Measurements from ENCODE around the gene ADGRA3.

Gene ADGRA3

DNA sequence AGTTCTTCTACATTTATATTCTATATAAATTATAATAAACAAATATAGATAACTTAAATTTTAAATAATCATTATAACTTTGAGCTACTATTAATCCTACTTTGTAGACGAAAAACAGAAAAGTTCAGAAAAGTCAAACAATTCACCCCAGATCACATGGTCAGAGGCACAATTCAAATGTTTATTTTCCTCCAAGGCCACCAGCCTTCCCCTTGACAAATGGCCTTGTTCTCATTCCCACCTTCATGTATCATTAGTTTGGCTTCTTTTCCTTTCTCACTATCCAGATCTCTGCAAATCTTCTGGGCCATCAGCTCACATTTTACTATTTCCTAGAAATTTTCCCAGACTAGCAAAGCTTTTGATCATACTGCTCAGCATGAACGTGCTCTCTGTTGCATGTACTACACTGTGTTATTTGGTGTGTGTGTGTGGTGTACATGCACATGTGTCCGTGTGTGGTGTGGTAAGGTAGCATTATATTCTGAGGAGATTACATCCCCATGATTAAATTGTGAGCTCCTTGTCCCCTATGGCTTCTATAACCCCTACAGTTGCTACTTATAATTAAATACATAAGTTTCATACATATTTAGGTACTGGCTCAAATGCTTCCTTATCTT, 61.5 kb downstream of the ADGRA3 start:
- Histone ChIP-seq H3K4me1 (ENCODE audit: control insufficient read depth, insufficient read depth, low read length, poor library complexity, severe bottlenecking) (no peaks in the 10 kb centered on the region), H3K9me3 (ENCODE audit: control insufficient read depth, low read length) (no peaks in the 10 kb centered on the region), H3K36me3 (ENCODE audit: control insufficient read depth, insufficient read depth, low read length) (peaks cover 23% of the 10 kb centered on the region), H3K27ac (ENCODE audit: low read depth, low read length, severe bottlenecking) (no peak overlapping the region), H3K4me3 (ENCODE audit: extremely low read depth, insufficient read depth, low read length, poor library complexity, severe bottlenecking) (no peak overlapping the region)
- WGBS, 2 experiments (ENCODE audit: insufficient coverage in 2 of 2) = 100% methylated on average over 1 of the region's 3 CpGs; no CpG with 5 or more reads in 1 of the 2 experiments

DNA sequence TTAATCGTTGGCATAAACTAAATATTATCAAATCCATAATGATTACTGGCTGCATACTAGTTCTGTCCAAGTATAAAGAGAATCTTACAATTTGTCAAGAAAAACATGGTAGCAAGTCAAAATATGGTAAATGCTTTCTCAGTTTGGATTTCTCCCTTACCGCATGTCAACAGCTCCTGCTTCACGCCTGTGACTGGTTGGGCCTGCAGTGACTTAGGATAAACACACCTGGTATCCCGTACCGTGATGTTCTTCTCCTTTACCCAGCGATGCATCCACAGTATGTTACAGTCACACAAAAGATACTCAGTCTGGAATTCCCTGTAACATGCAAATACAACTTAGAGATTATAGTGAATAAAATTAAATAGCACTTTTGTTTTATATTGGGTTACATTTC, 71.1 kb downstream of the ADGRA3 start:
- Histone ChIP-seq H3K4me3 (ENCODE audit: extremely low read depth, insufficient read depth, low read length, poor library complexity, severe bottlenecking) (no peak overlapping the region), H3K36me3 (ENCODE audit: control insufficient read depth, insufficient read depth, low read length) (peaks cover 43% of the 10 kb centered on the region)
- WGBS, 2 experiments (ENCODE audit: insufficient coverage in 2 of 2) = 88 to 91% methylated on average over 4 of the region's 6 CpGs

DNA sequence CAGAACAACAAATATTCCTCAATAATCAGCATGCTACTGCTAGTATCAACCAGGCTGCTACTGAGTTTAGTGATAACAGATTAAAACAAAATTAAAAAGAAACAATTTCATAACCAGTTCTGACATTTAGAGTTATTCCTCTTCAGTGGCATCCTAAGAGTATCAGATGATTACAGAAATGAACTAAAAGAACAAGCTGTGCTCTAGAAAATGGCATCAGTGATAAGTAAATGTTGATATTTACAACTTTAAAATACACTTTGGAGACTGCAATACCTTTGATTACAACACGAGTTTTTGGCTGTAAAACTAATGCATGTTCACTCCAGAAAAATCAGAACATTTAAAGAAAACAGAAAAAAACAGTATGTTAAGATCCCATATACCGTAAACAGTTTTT, 72.9 kb downstream of the ADGRA3 start:
- H3K4me3 ChIP-seq (ENCODE audit: extremely low read depth, insufficient read depth, low read length, poor library complexity, severe bottlenecking) = no peak overlapping the region
- H3K27ac ChIP-seq (ENCODE audit: low read depth, low read length, severe bottlenecking) = no peak overlapping the region
- no CpG with 5 or more reads among the region's 2 CpGs for WGBS, 2 experiments (ENCODE audit: insufficient coverage in 2 of 2)
- peaks cover 34% of the 10 kb centered on the region for H3K36me3 ChIP-seq (ENCODE audit: control insufficient read depth, insufficient read depth, low read length)
- H3K4me1 ChIP-seq (ENCODE audit: control insufficient read depth, insufficient read depth, low read length, poor library complexity, severe bottlenecking) = no peaks in the 10 kb centered on the region
- no peaks in the 10 kb centered on the region for H3K9me3 ChIP-seq (ENCODE audit: control insufficient read depth, low read length)

More for the DNA sequence above, 71.1 kb downstream of the ADGRA3 start:
- Histone ChIP-seq H3K4me1 (ENCODE audit: control insufficient read depth, insufficient read depth, low read length, poor library complexity, severe bottlenecking) (no peaks in the 10 kb centered on the region), H3K27ac (ENCODE audit: low read depth, low read length, severe bottlenecking) (no peak overlapping the region), H3K9me3 (ENCODE audit: control insufficient read depth, low read length) (no peaks in the 10 kb centered on the region)

DNA sequence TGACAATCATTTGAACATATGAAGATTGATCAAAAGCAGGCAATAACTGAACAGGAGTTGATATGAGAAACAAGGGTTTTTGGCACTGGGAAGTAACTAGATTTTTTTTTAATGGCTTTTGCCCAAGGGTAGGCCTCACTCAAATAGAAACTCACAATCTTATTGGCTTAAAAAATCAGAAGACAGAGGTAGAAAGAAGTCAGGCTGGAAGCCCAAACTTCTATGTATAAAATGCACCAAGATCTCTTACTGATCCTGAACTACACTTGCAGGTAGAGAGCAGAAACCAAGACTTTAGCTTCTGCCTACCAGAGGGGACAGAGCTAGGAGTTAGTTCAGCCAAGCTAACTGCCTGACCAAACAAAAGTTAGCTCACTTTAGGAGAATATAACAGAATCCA, 74.9 kb downstream of the ADGRA3 start:
- Histone ChIP-seq H3K9me3 (ENCODE audit: control insufficient read depth, low read length) (no peaks in the 10 kb centered on the region), H3K27ac (ENCODE audit: low read depth, low read length, severe bottlenecking) (no peak overlapping the region), H3K4me1 (ENCODE audit: control insufficient read depth, insufficient read depth, low read length, poor library complexity, severe bottlenecking) (no peaks in the 10 kb centered on the region), H3K4me3 (ENCODE audit: extremely low read depth, insufficient read depth, low read length, poor library complexity, severe bottlenecking) (no peak overlapping the region), H3K36me3 (ENCODE audit: control insufficient read depth, insufficient read depth, low read length) (peaks cover 32% of the 10 kb centered on the region)

DNA sequence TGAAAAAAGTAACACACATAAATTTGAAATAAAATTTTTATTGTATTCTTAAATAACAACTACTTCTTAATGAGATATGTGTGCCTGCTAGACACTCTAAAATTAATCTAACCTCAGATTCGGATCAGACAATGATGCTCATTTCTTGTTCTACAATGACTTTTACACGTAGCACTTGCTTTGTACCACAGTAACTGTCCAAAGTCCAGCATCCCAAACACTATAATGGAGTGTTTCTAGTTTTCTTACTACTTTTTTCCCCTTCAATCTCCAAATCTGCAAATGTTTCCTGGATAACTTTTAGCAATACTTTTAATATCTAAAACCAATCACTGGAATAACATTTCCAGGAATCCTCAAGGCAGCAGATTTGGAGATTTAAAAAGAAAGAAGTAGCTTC, 75.9 kb downstream of the ADGRA3 start:
- WGBS, 2 experiments (ENCODE audit: insufficient coverage in 2 of 2) = 93 to 100% methylated on average over 2 of the region's 2 CpGs
- Histone ChIP-seq H3K9me3 (ENCODE audit: control insufficient read depth, low read length) (no peaks in the 10 kb centered on the region), H3K4me1 (ENCODE audit: control insufficient read depth, insufficient read depth, low read length, poor library complexity, severe bottlenecking) (no peaks in the 10 kb centered on the region), H3K27ac (ENCODE audit: low read depth, low read length, severe bottlenecking) (no peak overlapping the region), H3K4me3 (ENCODE audit: extremely low read depth, insufficient read depth, low read length, poor library complexity, severe bottlenecking) (no peak overlapping the region), H3K36me3 (ENCODE audit: control insufficient read depth, insufficient read depth, low read length) (peaks cover 31% of the 10 kb centered on the region)

DNA sequence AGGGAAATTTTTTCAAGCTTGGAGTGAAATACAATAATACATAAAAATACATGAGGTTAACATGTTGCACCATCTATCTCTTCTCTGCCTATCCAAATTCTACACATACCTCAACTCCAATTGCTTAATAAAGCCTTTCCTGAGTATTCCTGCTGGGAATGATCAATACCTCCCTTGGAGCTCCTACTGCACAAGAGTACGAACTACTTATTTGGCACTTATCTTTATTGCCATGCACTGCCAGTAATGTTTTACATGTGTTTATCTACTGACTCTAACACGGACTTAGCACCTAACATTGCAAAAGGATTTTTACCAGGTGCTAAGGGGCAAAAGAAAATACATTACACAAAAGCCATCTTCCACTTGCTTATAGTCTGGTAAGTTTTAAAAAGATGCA, 80.2 kb downstream of the ADGRA3 start:
- WGBS, 2 experiments (ENCODE audit: insufficient coverage in 2 of 2) = 70 to 86% methylated on average over 2 of the region's 2 CpGs
- H3K9me3 ChIP-seq (ENCODE audit: control insufficient read depth, low read length) = no peaks in the 10 kb centered on the region
- H3K4me3 ChIP-seq (ENCODE audit: extremely low read depth, insufficient read depth, low read length, poor library complexity, severe bottlenecking) = no peak overlapping the region
- no peak overlapping the region for H3K27ac ChIP-seq (ENCODE audit: low read depth, low read length, severe bottlenecking)
- H3K4me1 ChIP-seq (ENCODE audit: control insufficient read depth, insufficient read depth, low read length, poor library complexity, severe bottlenecking) = no peaks in the 10 kb centered on the region
- H3K36me3 ChIP-seq (ENCODE audit: control insufficient read depth, insufficient read depth, low read length) = peaks cover 15% of the 10 kb centered on the region

DNA sequence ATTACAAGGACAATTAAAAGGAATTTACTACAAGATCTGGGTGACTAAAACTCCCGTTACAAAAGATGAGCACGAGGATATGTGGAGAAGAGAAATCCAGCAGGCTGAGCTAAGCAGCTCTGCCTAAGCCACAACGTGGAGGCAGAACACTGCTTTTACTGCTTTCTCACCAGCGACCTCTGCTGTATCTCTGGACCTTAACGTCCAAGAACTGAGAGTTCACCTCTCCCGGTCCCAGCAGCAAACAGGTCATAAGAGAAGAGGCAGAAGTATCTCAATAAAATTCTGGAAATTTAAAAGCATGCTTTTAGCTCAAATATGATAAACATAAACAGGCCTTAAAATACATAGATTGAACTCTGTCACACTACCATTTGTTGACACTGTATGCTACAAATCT, 81.0 kb downstream of the ADGRA3 start:
- Histone ChIP-seq H3K9me3 (ENCODE audit: control insufficient read depth, low read length) (no peaks in the 10 kb centered on the region), H3K4me1 (ENCODE audit: control insufficient read depth, insufficient read depth, low read length, poor library complexity, severe bottlenecking) (no peaks in the 10 kb centered on the region), H3K4me3 (ENCODE audit: extremely low read depth, insufficient read depth, low read length, poor library complexity, severe bottlenecking) (no peak overlapping the region), H3K27ac (ENCODE audit: low read depth, low read length, severe bottlenecking) (no peak overlapping the region), H3K36me3 (ENCODE audit: control insufficient read depth, insufficient read depth, low read length) (peaks cover 20% of the 10 kb centered on the region)
- 0 to 25% methylated on average over 3 to 6 of the region's 6 CpGs for WGBS, 2 experiments (ENCODE audit: insufficient coverage in 2 of 2)

DNA sequence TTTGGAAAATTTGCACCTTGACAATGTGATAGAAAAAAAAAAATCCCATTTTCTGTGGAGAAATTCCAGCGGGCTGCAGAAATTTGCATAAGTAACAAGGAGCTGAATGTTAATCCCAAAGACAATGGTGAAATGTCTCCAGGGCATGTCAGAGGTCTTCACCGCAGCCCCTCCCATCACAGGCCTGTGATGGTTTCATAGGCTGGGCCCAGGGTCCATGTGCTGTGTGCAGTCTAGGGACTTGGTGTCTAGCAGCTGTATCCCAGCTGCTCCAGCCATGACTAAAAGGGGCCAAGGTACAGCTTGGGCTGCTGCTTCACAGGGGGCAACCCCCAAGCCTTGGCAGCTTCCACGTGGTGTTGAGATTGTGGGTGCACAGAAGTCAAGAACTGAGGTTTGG, 85.2 kb downstream of the ADGRA3 start:
- Histone ChIP-seq H3K27ac (ENCODE audit: low read depth, low read length, severe bottlenecking) (no peak overlapping the region), H3K36me3 (ENCODE audit: control insufficient read depth, insufficient read depth, low read length) (peaks cover 33% of the 10 kb centered on the region), H3K4me1 (ENCODE audit: control insufficient read depth, insufficient read depth, low read length, poor library complexity, severe bottlenecking) (no peaks in the 10 kb centered on the region), H3K4me3 (ENCODE audit: extremely low read depth, insufficient read depth, low read length, poor library complexity, severe bottlenecking) (no peak overlapping the region), H3K9me3 (ENCODE audit: control insufficient read depth, low read length) (no peaks in the 10 kb centered on the region)
- WGBS, 2 experiments (ENCODE audit: insufficient coverage in 2 of 2) = 89 to 93% methylated on average over 1 of the region's 3 CpGs

DNA sequence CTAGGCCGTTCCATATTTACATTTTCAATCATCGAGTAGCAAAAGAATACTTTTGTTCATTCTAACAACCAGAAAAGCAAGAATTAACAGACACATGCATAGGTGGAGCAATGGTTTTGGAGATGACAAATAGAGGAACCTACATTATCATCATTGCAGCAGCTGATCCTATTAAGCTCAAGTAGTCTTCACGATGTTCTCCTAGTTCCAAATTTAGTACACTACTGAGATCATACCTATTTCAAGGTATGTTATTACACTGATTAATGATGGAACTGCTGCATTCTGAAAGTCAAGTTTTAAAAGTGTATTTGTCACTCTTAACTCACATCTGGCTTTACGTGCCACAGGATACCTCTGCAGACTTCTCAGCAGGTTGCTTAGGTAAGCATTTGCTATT, 87.4 kb downstream of the ADGRA3 start:
- WGBS, 2 experiments (ENCODE audit: insufficient coverage in 2 of 2) = 100% methylated on average over 1 of the region's 4 CpGs; no CpG with 5 or more reads in 1 of the 2 experiments
- Histone ChIP-seq H3K36me3 (ENCODE audit: control insufficient read depth, insufficient read depth, low read length) (peaks cover 44% of the 10 kb centered on the region), H3K9me3 (ENCODE audit: control insufficient read depth, low read length) (no peaks in the 10 kb centered on the region), H3K4me3 (ENCODE audit: extremely low read depth, insufficient read depth, low read length, poor library complexity, severe bottlenecking) (no peak overlapping the region), H3K27ac (ENCODE audit: low read depth, low read length, severe bottlenecking) (no peak overlapping the region), H3K4me1 (ENCODE audit: control insufficient read depth, insufficient read depth, low read length, poor library complexity, severe bottlenecking) (no peaks in the 10 kb centered on the region)

DNA sequence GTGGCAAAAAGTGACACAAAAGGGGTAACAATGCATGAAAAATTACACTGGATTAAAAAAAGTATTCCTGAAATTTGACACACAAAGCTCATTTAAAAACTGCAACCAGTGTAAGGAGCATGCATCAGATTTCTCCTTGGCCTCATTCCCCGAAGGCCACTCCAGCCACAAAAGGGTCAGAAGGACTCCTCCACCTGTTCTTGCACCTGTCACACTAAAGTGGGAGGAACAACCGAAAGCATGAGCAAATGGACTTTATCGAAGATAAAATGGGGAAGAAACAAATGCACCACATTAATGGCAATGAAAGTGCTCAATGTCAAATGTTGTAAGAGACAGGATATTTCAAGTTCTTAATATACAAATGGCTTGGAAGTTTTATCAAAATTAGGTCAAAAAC, 88.2 kb downstream of the ADGRA3 start:
- Histone ChIP-seq H3K27ac (ENCODE audit: low read depth, low read length, severe bottlenecking) (no peak overlapping the region), H3K4me3 (ENCODE audit: extremely low read depth, insufficient read depth, low read length, poor library complexity, severe bottlenecking) (no peak overlapping the region), H3K4me1 (ENCODE audit: control insufficient read depth, insufficient read depth, low read length, poor library complexity, severe bottlenecking) (no peaks in the 10 kb centered on the region), H3K36me3 (ENCODE audit: control insufficient read depth, insufficient read depth, low read length) (peaks cover 50% of the 10 kb centered on the region), H3K9me3 (ENCODE audit: control insufficient read depth, low read length) (no peaks in the 10 kb centered on the region)
- 0% methylated on average over 1 of the region's 3 CpGs for WGBS, 2 experiments (ENCODE audit: insufficient coverage in 2 of 2)

DNA sequence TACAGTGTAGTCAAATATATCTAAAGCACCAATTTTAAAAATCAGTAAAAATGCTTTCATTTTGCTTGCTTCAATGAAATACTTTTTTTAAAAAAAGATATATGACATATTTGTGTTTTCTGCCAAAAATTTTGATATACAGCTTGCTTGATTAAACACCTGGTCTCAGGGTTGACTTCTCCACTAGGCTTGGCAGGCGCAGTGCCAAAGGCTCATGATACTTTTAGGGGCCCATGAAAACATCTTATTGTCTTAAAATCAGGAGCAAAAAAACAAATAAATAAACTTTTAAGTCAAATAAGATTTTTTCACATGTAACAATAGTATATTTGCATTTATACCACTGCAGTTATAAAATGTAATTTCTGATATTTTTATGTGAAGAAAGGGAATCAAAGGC, 95.6 kb downstream of the ADGRA3 start:
- H3K4me1 ChIP-seq (ENCODE audit: control insufficient read depth, insufficient read depth, low read length, poor library complexity, severe bottlenecking) = no peaks in the 10 kb centered on the region
- H3K36me3 ChIP-seq (ENCODE audit: control insufficient read depth, insufficient read depth, low read length) = peaks cover 33% of the 10 kb centered on the region
- no CpG with 5 or more reads among the region's 1 CpG for WGBS, 2 experiments (ENCODE audit: insufficient coverage in 2 of 2)
- no peaks in the 10 kb centered on the region for H3K9me3 ChIP-seq (ENCODE audit: control insufficient read depth, low read length)
- no peak overlapping the region for H3K4me3 ChIP-seq (ENCODE audit: extremely low read depth, insufficient read depth, low read length, poor library complexity, severe bottlenecking)
- H3K27ac ChIP-seq (ENCODE audit: low read depth, low read length, severe bottlenecking) = no peak overlapping the region
